ENCODE data around the gene DAPK1. TPM values are rescaled to one million over a fixed set of nuclear protein-coding genes. Genes with fewer than 3 reads are reported as not detected.

Gene DAPK1
- total and polyA plus RNA-seq, 2 donors (not counting 3 experiments of a cell fraction or from before 2014, with no cell fraction given): 58.9 to 119 TPM

- Histone ChIP-seq H2AFZ (ENCODE audit: low read depth, low read length) (no peak overlapping the region), H4K20me1 (replicated peaks; ENCODE audit: control insufficient read depth, extremely low read depth, insufficient read depth, low read length) (peaks cover 6% of the 10 kb centered on the region), H3K4me2 (ENCODE audit: insufficient read depth, low read length) (no peak overlapping the region), H3K9me3 (replicated peaks; ENCODE audit: control insufficient read depth, insufficient read depth, low read length) (no peaks in the 10 kb centered on the region), H3K4me1 (ENCODE audit: control insufficient read depth, extremely low read depth, insufficient read depth, low read length) (peaks cover 3% of the 10 kb centered on the region), H3K9ac (replicated peaks; ENCODE audit: extremely low read depth, insufficient read depth, low read length) (no peak overlapping the region), H3K27ac (ENCODE audit: insufficient read depth, low read depth, low read length) (no peak overlapping the region), H3K9me1 (replicated peaks; ENCODE audit: control insufficient read depth, extremely low read depth, insufficient read depth, low read length) (no peaks in the 10 kb centered on the region), H3K36me3 (ENCODE audit: control insufficient read depth in 2 of 2, extremely low read depth in 1 of 2, insufficient read depth in 2 of 2, low read length in 2 of 2) (peaks cover 0 to 3% of the 10 kb centered on the region in 2 experiments), H3K4me3 (replicated peaks in 1 of 3; ENCODE audit: insufficient read depth in 1 of 3, low read depth in 1 of 3, low read length in 3 of 3) (no peak overlapping the region), H3K27me3 (ENCODE audit: control insufficient read depth in 2 of 2, insufficient read depth in 2 of 2, low read length in 2 of 2) (no peaks in the 10 kb centered on the region), H3K79me2 (ENCODE audit: control insufficient read depth, insufficient read depth, low read length) (peaks cover 8% of the 10 kb centered on the region)
- intact Hi-C loops (cut with micrococcal nuclease): no loop called here
- BruUV-seq (replicated peaks): no TSS peak
- CTCF ChIA-PET: interaction anchor here (1.2 kb wide), 1 partner anchor 12 kb away, joined by 3 read pairs; no protein-coding TSS in a partner anchor
- FAIRE-seq (peak; percentile 60), DNase-seq (ENCODE audit: low read depth, low spot score) (no peak)
- dilution Hi-C loops (cut with MboI; ENCODE audit: extremely low pct_ligation_motif_present, low sequenced_read_pairs): no loop called here
- no peak for TF ChIP-seq GATA2 (IDR thresholded peaks at IDR 0.05; ENCODE audit: insufficient read depth, insufficient read length, low read depth, low read length)
- POLR2A ChIA-PET: no interaction called here
Observed at GRCh38 chr9:87531370-87532295, 34.0 kb downstream of the DAPK1 start.

GRCh38 chr9:87533271-87533670 is 35.6 kb downstream of the DAPK1 start:
- no TSS peak for BruUV-seq (replicated peaks)
- H2AFZ ChIP-seq (ENCODE audit: low read depth, low read length): no peak overlapping the region
- H3K9me1 ChIP-seq (replicated peaks; ENCODE audit: control insufficient read depth, extremely low read depth, insufficient read depth, low read length): no peaks in the 10 kb centered on the region
- FAIRE-seq (no peak), DNase-seq (ENCODE audit: low read depth, low spot score) (no peak)
- no peak overlapping the region for H3K27ac ChIP-seq (ENCODE audit: insufficient read depth, low read depth, low read length)
- H3K36me3 ChIP-seq (ENCODE audit: control insufficient read depth in 2 of 2, extremely low read depth in 1 of 2, insufficient read depth in 2 of 2, low read length in 2 of 2): peaks cover 0 to 3% of the 10 kb centered on the region in 2 experiments
- ChIA-PET CTCF (no interaction called here), POLR2A (no interaction called here)
- H4K20me1 ChIP-seq (replicated peaks; ENCODE audit: control insufficient read depth, extremely low read depth, insufficient read depth, low read length): peaks cover 6% of the 10 kb centered on the region
- H3K79me2 ChIP-seq (ENCODE audit: control insufficient read depth, insufficient read depth, low read length): peaks cover 5% of the 10 kb centered on the region
- dilution Hi-C loops (cut with MboI; ENCODE audit: extremely low pct_ligation_motif_present, low sequenced_read_pairs): no loop called here
- intact Hi-C loops (cut with micrococcal nuclease): no loop called here
- no peak overlapping the region for H3K4me3 ChIP-seq (replicated peaks in 1 of 3; ENCODE audit: insufficient read depth in 1 of 3, low read depth in 1 of 3, low read length in 3 of 3)
- no peak overlapping the region for H3K9ac ChIP-seq (replicated peaks; ENCODE audit: extremely low read depth, insufficient read depth, low read length)
- H3K9me3 ChIP-seq (replicated peaks; ENCODE audit: control insufficient read depth, insufficient read depth, low read length): no peaks in the 10 kb centered on the region
- H3K4me1 ChIP-seq (ENCODE audit: control insufficient read depth, extremely low read depth, insufficient read depth, low read length): peaks cover 3% of the 10 kb centered on the region
- TF ChIP-seq EZH2 (IDR thresholded peaks at IDR 0.05; ENCODE audit: borderline replicate concordance, low read depth, low read length, severe bottlenecking) (no peak), POLR2A (IDR thresholded peaks at IDR 0.05; ENCODE audit: low read depth, low read length) (no peak), CTCF (IDR thresholded peaks at IDR 0.05; ENCODE audit: extremely low read depth in 1 of 2, insufficient read depth in 1 of 2, low read depth in 1 of 2, low read length in 2 of 2) (no peak), POLR2AphosphoS5 (IDR thresholded peaks at IDR 0.05; ENCODE audit: insufficient read depth, low read depth, low read length) (no peak), MYC (IDR thresholded peaks at IDR 0.05; ENCODE audit: low read depth, low read length) (no peak), FOS (IDR thresholded peaks at IDR 0.05; ENCODE audit: borderline replicate concordance, insufficient read depth, low read length) (no peak), JUN (IDR thresholded peaks at IDR 0.05; ENCODE audit: borderline replicate concordance, insufficient read depth, insufficient read length, low read depth) (no peak), GATA2 (IDR thresholded peaks at IDR 0.05; ENCODE audit: insufficient read depth, insufficient read length, low read depth, low read length) (no peak), MAX (IDR thresholded peaks at IDR 0.05; ENCODE audit: insufficient read depth, insufficient read length) (no peak)
- H3K4me2 ChIP-seq (ENCODE audit: insufficient read depth, low read length): no peak overlapping the region
- H3K27me3 ChIP-seq (ENCODE audit: control insufficient read depth in 2 of 2, insufficient read depth in 2 of 2, low read length in 2 of 2): no peaks in the 10 kb centered on the region
